ENCODE measurements around the gene SAPCD2. TPM values are rescaled to one million over a fixed set of nuclear protein-coding genes. Genes with fewer than 3 reads are reported as not detected.

The SAPCD2 gene
- total and polyA plus RNA-seq, 10 donors = 0.76 to 6.5 (median 2.4) TPM

GRCh38 chr9:137029058-137029936, 41.1 kb downstream of the SAPCD2 start:
- Histone ChIP-seq H3K27ac (peak overlapping the region; percentile 15 to 94 (median 84)), H3K9me3 (no peaks in the 10 kb centered on the region), H3K36me3 (no peaks in the 10 kb centered on the region), H3K4me1 (peaks cover 49 to 93% (median 87%) of the 10 kb centered on the region in 6 donors), H3K4me3 (peak overlapping the region; percentile 55 to 86 (median 65)), H3K27me3 (replicated peaks in 1 of 7) (no peaks in the 10 kb centered on the region)
- peak; percentile 95 for DNase-seq
- TF ChIP-seq POLR2A (IDR thresholded peaks at IDR 0.05) (no peak), CTCF (IDR thresholded peaks at IDR 0.05 in 8 of 11, conservative IDR thresholded peaks at IDR 0.05 in 3 of 11) (peak; percentile 78 to 96 (median 92)), POLR2AphosphoS5 (IDR thresholded peaks at IDR 0.05) (peak; percentile 40 to 66 (median 55))
- WGBS, 5 donors = 12 to 21% (median 16%) methylated on average over 16 to 19 of the region's 19 CpGs
- intact Hi-C loops (cut with DNase I; ENCODE audit: low total_unique reads) = no loop called here

GRCh38 chr9:137028263-137029057, 41.9 kb downstream of the SAPCD2 start:
- Histone ChIP-seq H3K27ac (peak overlapping the region; percentile 57 to 94 (median 84)), H3K9me3 (no peaks in the 10 kb centered on the region), H3K4me1 (peaks cover 48 to 94% (median 83%) of the 10 kb centered on the region in 6 donors), H3K27me3 (replicated peaks in 1 of 7) (no peaks in the 10 kb centered on the region), H3K36me3 (no peaks in the 10 kb centered on the region), H3K4me3 (peak overlapping the region; percentile 55 to 86 (median 65))
- intact Hi-C loops (cut with DNase I; ENCODE audit: low total_unique reads) = no loop called here
- TF ChIP-seq POLR2AphosphoS5 (IDR thresholded peaks at IDR 0.05) = peak in 1 of 3 donors; percentile 20
- TF ChIP-seq CTCF (IDR thresholded peaks at IDR 0.05 in 8 of 11, conservative IDR thresholded peaks at IDR 0.05 in 3 of 11) = peak in 7 of 11 experiments; percentile 37 to 70 (median 57)
- TF ChIP-seq POLR2A (IDR thresholded peaks at IDR 0.05) = no peak
- 0 to 1% (median 0%) methylated on average over 38 to 98 of the region's 98 CpGs for WGBS, 5 donors
- peak; percentile 94 for DNase-seq

GRCh38 chr9:137027369-137028262, 42.7 kb downstream of the SAPCD2 start, which contains the start of gene ABCA2:
Gene ABCA2 (minus strand): TSS chr9:137028237. CDS start chr9:137028140, 97 bp downstream.
- intact Hi-C loops (cut with DNase I; ENCODE audit: low total_unique reads) = no loop called here
- H3K4me1 ChIP-seq = peaks cover 47 to 94% (median 79%) of the 10 kb centered on the region in 6 donors
- TF ChIP-seq CTCF (IDR thresholded peaks at IDR 0.05 in 8 of 11, conservative IDR thresholded peaks at IDR 0.05 in 3 of 11) = no peak
- no peak for TF ChIP-seq POLR2AphosphoS5 (IDR thresholded peaks at IDR 0.05)
- TF ChIP-seq POLR2A (IDR thresholded peaks at IDR 0.05) = no peak
- H3K4me3 ChIP-seq = peak within 1 kb of the TSS; percentile 55 to 86 (median 65)
- H3K27me3 ChIP-seq (replicated peaks in 1 of 7) = no peaks in the 10 kb centered on the region
- peak; percentile 89 for DNase-seq
- WGBS, 5 donors = 4 to 43% (median 10%) methylated on average over 9 to 95 of the region's 95 CpGs
- peak within 1 kb of the TSS; percentile 57 to 94 (median 84) for H3K27ac ChIP-seq
- peaks cover 0 to 2% (median 0%) of the 10 kb centered on the region in 6 donors for H3K36me3 ChIP-seq
- H3K9me3 ChIP-seq = no peaks in the 10 kb centered on the region

Data from spleen (tissue), 11 donors.